HG03354 (cell line): Measurements from ENCODE around the gene CNIH2.
A peak's percentile ranks its signal among the peaks of the same experiment; 100 is the strongest.
"Not testable (repeated sequence)": the region's sequence is repeated elsewhere in the genome, so short reads cannot be mapped to it uniquely, and the experiment has no call there.

Experiments used
- ATAC-seq: cut with Tn5 transposase; IDR thresholded peaks from one replicate; pipeline ENCODE4 v1.9.1; 2021; ENCODE audit warnings: mild to moderate bottlenecking; ENCODE audit not compliant: unreplicated experiment, poor library complexity, severe bottlenecking

Gene CNIH2

GRCh38 chr11:66253081-66253480 is 24.9 kb upstream of the CNIH2 start:
- ATAC-seq: not testable (repeated sequence)

- no peak for ATAC-seq
Observed at GRCh38 chr11:66258473-66258893, 19.5 kb upstream of the CNIH2 start.

- no peak for ATAC-seq
Observed at GRCh38 chr11:66259225-66259624, 18.8 kb upstream of the CNIH2 start.

GRCh38 chr11:66259956-66260355 is 18.0 kb upstream of the CNIH2 start:
- no peak for ATAC-seq

- no peak for ATAC-seq
Observed at GRCh38 chr11:66261578-66261977, 16.4 kb upstream of the CNIH2 start.

- no peak for ATAC-seq
Observed at GRCh38 chr11:66262191-66262590, 15.8 kb upstream of the CNIH2 start.

GRCh38 chr11:66262696-66263095 is 15.3 kb upstream of the CNIH2 start:
- no peak for ATAC-seq

- no peak for ATAC-seq
Observed at GRCh38 chr11:66263231-66263630, 14.7 kb upstream of the CNIH2 start.

- no peak for ATAC-seq
Observed at GRCh38 chr11:66263785-66264184, 14.2 kb upstream of the CNIH2 start.

GRCh38 chr11:66264383-66264782 is 13.6 kb upstream of the CNIH2 start:
- ATAC-seq: no peak

GRCh38 chr11:66264914-66265313 is 13.1 kb upstream of the CNIH2 start:
- ATAC-seq: no peak

GRCh38 chr11:66265531-66266377 is 12.2 kb upstream of the CNIH2 start:
- no peak for ATAC-seq

- no peak for ATAC-seq
Observed at GRCh38 chr11:66266378-66267038, 11.5 kb upstream of the CNIH2 start.

GRCh38 chr11:66267039-66267378 is 11.0 kb upstream of the CNIH2 start:
- ATAC-seq: no peak

- peak; percentile 40 for ATAC-seq
Observed at GRCh38 chr11:66267379-66268243, 10.4 kb upstream of the CNIH2 start.

- ATAC-seq: peak; percentile 81
Observed at GRCh38 chr11:66268244-66268951, 9.6 kb upstream of the CNIH2 start, which contains the start of gene RAB1B. Gene RAB1B, plus strand, starts transcription at chr11:66268639. Its CDS starts 41 bp downstream, at chr11:66268680.

GRCh38 chr11:66268952-66269905 is 8.7 kb upstream of the CNIH2 start:
- ATAC-seq: no peak

- no peak for ATAC-seq
Observed at GRCh38 chr11:66271816-66272215, 6.2 kb upstream of the CNIH2 start.

GRCh38 chr11:66272596-66272995 is 5.4 kb upstream of the CNIH2 start:
- no peak for ATAC-seq
